Keratinocyte (primary cell): ENCODE data around the gene RHEB. TPM values are rescaled to one million over a fixed set of nuclear protein-coding genes. Genes with fewer than 3 reads are reported as not detected.

ENCODE experiments used
- DNase-seq: peaks from one replicate; pipeline ENCODE4 v3.0.0-alpha.2; 2011; ENCODE audit warnings: low read depth, missing footprints, low spot score
- FAIRE-seq: peaks from 2 replicates; lab custom pipeline; 2011; peaks lifted over from hg19 to GRCh38; lab: Jason Lieb, UNC
- H2AFZ ChIP-seq: 2 replicates; pipeline ENCODE4 v1.6.0; 2012; ENCODE audit warnings: low read length, control low read depth, inconsistent platforms; ENCODE audit not compliant: control insufficient read depth
- H3K27ac ChIP-seq: 2 replicates; pipeline ENCODE4 v1.5.1; 2011; ENCODE audit warnings: low read length; ENCODE audit not compliant: control insufficient read depth, insufficient read depth
- H3K27me3 ChIP-seq: 3 replicates; pipeline ENCODE4 v1.6.0; 2011; ENCODE audit warnings: low read length; ENCODE audit not compliant: control insufficient read depth, insufficient read depth; ENCODE audit errors: extremely low read depth
- H3K36me3 ChIP-seq, 2 experiments: 2 replicates in 1 of 2; 3 replicates in 1 of 2; pipeline ENCODE4 v1.5.1; 2011; ENCODE audit warnings: low read length in 2 of 2, mild to moderate bottlenecking in 1 of 2; ENCODE audit not compliant: control insufficient read depth in 2 of 2, insufficient read depth in 2 of 2; ENCODE audit errors: extremely low read depth in 1 of 2
- H3K4me1 ChIP-seq: 3 replicates; pipeline ENCODE4 v1.5.1; 2011; ENCODE audit warnings: low read length; ENCODE audit not compliant: control insufficient read depth, insufficient read depth; ENCODE audit errors: extremely low read depth
- H3K4me2 ChIP-seq: 3 replicates; pipeline ENCODE4 v1.6.0; 2011; ENCODE audit warnings: low read depth, low read length; ENCODE audit not compliant: control insufficient read depth, insufficient read depth; ENCODE audit errors: extremely low read depth
- H3K4me3 ChIP-seq, 3 experiments: fragments of 200-600 bp in 1 of 3; sonication (generic) in 1 of 3; 2 replicates in 2 of 3; 3 replicates in 1 of 3; pipeline ENCODE4 v1.5.1; 2011 to 2016; ENCODE audit warnings: low read length in 3 of 3, mild to moderate bottlenecking in 3 of 3, control low read depth in 2 of 3, inconsistent platforms in 1 of 3, low read depth in 1 of 3, mixed read lengths in 1 of 3, mixed run types in 1 of 3, moderate library complexity in 1 of 3; ENCODE audit not compliant: control insufficient read depth in 2 of 3, insufficient read depth in 2 of 3; ENCODE audit errors: extremely low read depth in 1 of 3
- H3K79me2 ChIP-seq: 2 replicates; pipeline ENCODE4 v1.6.0; 2012; ENCODE audit warnings: low read length; ENCODE audit not compliant: control insufficient read depth, insufficient read depth
- H3K9ac ChIP-seq: 3 replicates; pipeline ENCODE4 v1.6.0; 2011; ENCODE audit warnings: low read length; ENCODE audit not compliant: control insufficient read depth, insufficient read depth; ENCODE audit errors: extremely low read depth
- H3K9me1 ChIP-seq: 3 replicates; pipeline ENCODE4 v1.6.0; 2011; ENCODE audit warnings: low read length; ENCODE audit not compliant: control insufficient read depth, insufficient read depth; ENCODE audit errors: extremely low read depth
- H3K9me3 ChIP-seq: 2 replicates; pipeline ENCODE4 v1.5.1; 2012; ENCODE audit warnings: low read depth, low read length; ENCODE audit not compliant: control insufficient read depth
- H4K20me1 ChIP-seq: 3 replicates; pipeline ENCODE4 v1.6.0; 2011; ENCODE audit warnings: low read length; ENCODE audit not compliant: control insufficient read depth, insufficient read depth; ENCODE audit errors: extremely low read depth
- CTCF ChIP-seq, 3 experiments: IDR thresholded peaks in 1 of 3; conservative IDR thresholded peaks in 1 of 3; optimal IDR thresholded peaks in 1 of 3; 2 replicates in 2 of 3; 3 replicates in 1 of 3; pipeline versions ENCODE3 to v1.5.1; 2011; ENCODE audit warnings: low read length in 3 of 3, mild to moderate bottlenecking in 3 of 3, moderate library complexity in 2 of 3, control low read depth in 1 of 3, inconsistent platforms in 1 of 3; ENCODE audit not compliant: insufficient read depth in 2 of 3; ENCODE audit errors: extremely low read depth in 1 of 3
- EZH2 ChIP-seq: IDR thresholded peaks from one replicate; pipeline ENCODE4 v1.6.1; 2012; ENCODE audit warnings: inconsistent platforms, mild to moderate bottlenecking, low read length, moderate library complexity
- dilution Hi-C: fragments of 300-500 bp; cut with MboI; formaldehyde crosslinking; loops from one replicate; pipeline ENCODE4 v1.7.0; 2020; ENCODE audit warnings: low sequenced_read_pairs; ENCODE audit not compliant: extremely low pct_ligation_motif_present
- polyA plus RNA-seq, 5 experiments: library from polyadenylated mRNA; depleted of rRNA in 3 of 5; stranded (reverse) in 3 of 5; stranded (forward) in 1 of 5; unstranded in 1 of 5; fragments of >200 nt; gene quantifications; 1 replicate in 1 of 5; 2 replicates in 3 of 5; 3 replicates in 1 of 5; pipeline versions ENCODE4 v1.2.1 to v1.2.3, GENCODE V29; 2011 to 2012; ENCODE audit warnings: missing spikeins in 2 of 5, low read depth in 1 of 5, low replicate concordance in 1 of 5

RHEB gene
- polyA plus RNA-seq, 1 donor (not counting 4 experiments of a cell fraction or from before 2014, with no cell fraction given) = 138 TPM

DNA sequence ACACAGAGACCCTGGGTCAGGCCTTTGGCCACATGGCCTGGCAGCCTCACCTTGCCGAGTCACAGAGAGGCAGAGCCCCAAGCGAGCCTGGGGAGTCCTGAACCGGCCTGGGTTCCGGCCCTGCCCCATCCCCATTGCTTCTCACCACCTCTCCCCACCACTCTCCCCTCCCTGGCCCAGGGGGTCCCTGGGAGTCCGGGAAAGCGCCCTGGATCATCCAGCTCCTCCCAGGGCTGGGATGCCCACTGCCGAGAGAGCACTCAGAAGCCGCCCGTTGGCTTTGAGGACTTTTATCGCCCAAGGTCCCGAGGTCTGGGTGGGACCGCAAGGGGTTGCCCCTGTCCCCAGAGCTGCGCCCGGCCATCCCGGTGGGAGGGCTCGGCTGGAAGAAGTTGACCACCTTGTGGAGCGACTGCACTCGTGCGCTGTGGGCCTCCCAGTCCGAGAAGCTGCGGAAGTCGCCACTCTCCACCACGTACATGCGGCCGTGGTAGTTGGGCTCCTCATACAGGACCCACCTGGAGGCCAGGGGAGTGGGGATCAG, 87.9 kb downstream of the RHEB start:
- dilution Hi-C loops = no loop called here
- Histone ChIP-seq H3K27me3 (peaks cover 4% of the 10 kb centered on the region), H2AFZ (no peak overlapping the region), H3K79me2 (no peaks in the 10 kb centered on the region), H3K36me3 (no peaks in the 10 kb centered on the region), H4K20me1 (no peaks in the 10 kb centered on the region), H3K9ac (no peak overlapping the region), H3K9me3 (no peaks in the 10 kb centered on the region), H3K27ac (no peak overlapping the region), H3K9me1 (no peaks in the 10 kb centered on the region), H3K4me3 (no peak overlapping the region), H3K4me1 (peaks cover 8% of the 10 kb centered on the region), H3K4me2 (no peak overlapping the region)
- FAIRE-seq = no peak
- no peak for DNase-seq
- no peak for TF ChIP-seq EZH2

- no peak for FAIRE-seq
- H3K27ac ChIP-seq = no peak overlapping the region
Observed at GRCh38 chr7:151431281-151431767, 88.4 kb downstream of the RHEB start.

More at GRCh38 chr7:151431281-151431767, 88.4 kb downstream of the RHEB start:
- Histone ChIP-seq H3K4me3 (no peak overlapping the region), H3K27me3 (peaks cover 5% of the 10 kb centered on the region), H3K9me1 (no peaks in the 10 kb centered on the region), H3K9ac (no peak overlapping the region), H3K9me3 (no peaks in the 10 kb centered on the region), H2AFZ (no peak overlapping the region), H3K79me2 (no peaks in the 10 kb centered on the region), H3K4me2 (no peak overlapping the region), H3K4me1 (peaks cover 13% of the 10 kb centered on the region), H3K36me3 (no peaks in the 10 kb centered on the region), H4K20me1 (no peaks in the 10 kb centered on the region)
- dilution Hi-C loops = no loop called here
- TF ChIP-seq CTCF (optimal IDR thresholded peaks at IDR 0.05 in 1 of 3, IDR thresholded peaks at IDR 0.05 in 1 of 3, conservative IDR thresholded peaks at IDR 0.05 in 1 of 3; ENCODE audit: extremely low read depth in 1 of 3, insufficient read depth in 2 of 3, low read length in 3 of 3) = no peak
- TF ChIP-seq EZH2 = no peak
- DNase-seq = no peak
